ENCODE measurements around the gene MINPP1. TPM values are rescaled to one million over a fixed set of nuclear protein-coding genes. Genes with fewer than 3 reads are reported as not detected.

The MINPP1 gene
- total RNA-seq, 2 experiments from 2014 or later, result 3.6 to 8.4 TPM

DNA sequence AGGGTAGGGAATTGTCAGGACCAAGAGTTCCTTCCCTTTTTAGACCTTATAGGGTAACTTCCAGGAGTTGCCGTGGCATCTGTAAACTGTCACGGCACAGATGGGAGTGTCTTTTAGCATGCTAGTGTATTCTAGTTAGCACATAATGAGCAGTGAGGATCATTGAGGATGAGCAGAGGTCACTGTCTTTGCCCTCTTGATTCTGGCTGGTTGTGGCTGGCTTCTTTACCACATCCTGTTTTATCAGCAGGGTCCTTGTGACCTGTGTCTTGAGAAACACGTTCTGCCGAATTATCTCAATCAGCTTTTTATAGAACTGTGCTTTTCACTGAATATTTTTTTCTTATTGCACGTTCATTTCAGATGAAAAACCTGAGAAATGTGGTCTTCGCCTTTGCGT is 41.5 kb downstream of the MINPP1 start:
- TF ChIP-seq, protein P1, sequence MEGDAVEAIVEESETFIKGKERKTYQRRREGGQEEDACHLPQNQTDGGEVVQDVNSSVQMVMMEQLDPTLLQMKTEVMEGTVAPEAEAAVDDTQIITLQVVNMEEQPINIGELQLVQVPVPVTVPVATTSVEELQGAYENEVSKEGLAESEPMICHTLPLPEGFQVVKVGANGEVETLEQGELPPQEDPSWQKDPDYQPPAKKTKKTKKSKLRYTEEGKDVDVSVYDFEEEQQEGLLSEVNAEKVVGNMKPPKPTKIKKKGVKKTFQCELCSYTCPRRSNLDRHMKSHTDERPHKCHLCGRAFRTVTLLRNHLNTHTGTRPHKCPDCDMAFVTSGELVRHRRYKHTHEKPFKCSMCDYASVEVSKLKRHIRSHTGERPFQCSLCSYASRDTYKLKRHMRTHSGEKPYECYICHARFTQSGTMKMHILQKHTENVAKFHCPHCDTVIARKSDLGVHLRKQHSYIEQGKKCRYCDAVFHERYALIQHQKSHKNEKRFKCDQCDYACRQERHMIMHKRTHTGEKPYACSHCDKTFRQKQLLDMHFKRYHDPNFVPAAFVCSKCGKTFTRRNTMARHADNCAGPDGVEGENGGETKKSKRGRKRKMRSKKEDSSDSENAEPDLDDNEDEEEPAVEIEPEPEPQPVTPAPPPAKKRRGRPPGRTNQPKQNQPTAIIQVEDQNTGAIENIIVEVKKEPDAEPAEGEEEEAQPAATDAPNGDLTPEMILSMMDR (conservative IDR thresholded peaks at IDR 0.05; ENCODE audit: low read length), result no peak
- TF ChIP-seq EZH2phosphoT487 (IDR thresholded peaks at IDR 0.05; ENCODE audit: borderline replicate concordance, low read depth, low read length), result no peak

DNA sequence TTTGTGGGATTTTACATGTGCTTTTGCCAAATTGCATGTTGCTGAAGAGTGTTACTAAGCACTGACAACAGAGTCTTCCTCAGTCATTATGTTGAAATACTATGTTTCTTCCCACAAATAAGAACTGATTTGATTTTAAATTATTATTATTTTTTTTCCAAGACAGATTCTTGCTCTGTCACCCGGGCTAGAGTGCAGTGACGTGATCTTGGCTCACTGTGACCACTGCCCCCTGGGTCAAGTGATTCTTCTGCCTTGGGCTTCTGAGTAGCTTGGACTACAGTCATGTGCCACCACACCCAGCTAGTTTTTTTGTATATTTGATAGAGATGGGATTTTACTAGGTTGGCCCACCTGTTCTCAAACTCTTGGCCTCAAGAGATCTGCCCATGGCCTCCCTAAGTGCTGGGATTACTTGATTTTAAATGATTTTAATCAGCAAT is 42.3 kb downstream of the MINPP1 start:
- no peak for TF ChIP-seq EZH2phosphoT487 (IDR thresholded peaks at IDR 0.05; ENCODE audit: borderline replicate concordance, low read depth, low read length)
- TF ChIP-seq, protein P1 (conservative IDR thresholded peaks at IDR 0.05; ENCODE audit: low read length), result no peak
- Histone ChIP-seq H3K27ac (ENCODE audit: low read depth, low read length, poor library complexity, severe bottlenecking) (no peak overlapping the region), H3K9me3 (ENCODE audit: low read length) (no peaks in the 10 kb centered on the region), H2AFZ (ENCODE audit: low read length) (no peak overlapping the region), H3K4me2 (ENCODE audit: low read length) (no peak overlapping the region), H4K20me1 (ENCODE audit: insufficient read depth, low read length) (no peaks in the 10 kb centered on the region), H3K79me2 (ENCODE audit: insufficient read depth, low read depth, low read length) (no peaks in the 10 kb centered on the region), H3K36me3 (ENCODE audit: insufficient read depth, low read length) (no peaks in the 10 kb centered on the region), H3K4me3 (ENCODE audit: low read depth, low read length, poor library complexity, severe bottlenecking) (no peak overlapping the region), H3K4me1 (ENCODE audit: insufficient read depth, low read length, poor library complexity, severe bottlenecking) (no peaks in the 10 kb centered on the region), H3K9me2 (ENCODE audit: insufficient read depth, low read length) (no peaks in the 10 kb centered on the region)
- BruUV-seq (replicated peaks), result no TSS peak
- intact Hi-C loops (cut with micrococcal nuclease; ENCODE audit: unreplicated experiment), result no loop called here
- no peak for DNase-seq (ENCODE audit: low spot score)
- POLR2A ChIA-PET, result interaction anchor here (0.6 kb wide), 1 partner anchor 16 kb away, joined by 4 read pairs; no protein-coding TSS in a partner anchor
- CTCF ChIA-PET (ENCODE audit: unreplicated experiment), result no interaction called here

More for the DNA sequence above, 41.5 kb downstream of the MINPP1 start:
- Histone ChIP-seq H4K20me1 (ENCODE audit: insufficient read depth, low read length) (no peaks in the 10 kb centered on the region), H3K4me3 (ENCODE audit: low read depth, low read length, poor library complexity, severe bottlenecking) (no peak overlapping the region), H3K9me2 (ENCODE audit: insufficient read depth, low read length) (no peaks in the 10 kb centered on the region), H3K9me3 (ENCODE audit: low read length) (no peaks in the 10 kb centered on the region), H3K4me2 (ENCODE audit: low read length) (no peak overlapping the region), H2AFZ (ENCODE audit: low read length) (no peak overlapping the region), H3K79me2 (ENCODE audit: insufficient read depth, low read depth, low read length) (no peaks in the 10 kb centered on the region), H3K36me3 (ENCODE audit: insufficient read depth, low read length) (no peaks in the 10 kb centered on the region), H3K27ac (ENCODE audit: low read depth, low read length, poor library complexity, severe bottlenecking) (no peak overlapping the region), H3K4me1 (ENCODE audit: insufficient read depth, low read length, poor library complexity, severe bottlenecking) (no peaks in the 10 kb centered on the region)
- no TSS peak for BruUV-seq (replicated peaks)
- intact Hi-C loops (cut with micrococcal nuclease; ENCODE audit: unreplicated experiment), result no loop called here
- CTCF ChIA-PET (ENCODE audit: unreplicated experiment), result no interaction called here
- POLR2A ChIA-PET, result interaction anchor here (0.6 kb wide), 1 partner anchor 17 kb away, joined by 4 read pairs; no protein-coding TSS in a partner anchor
- no peak for DNase-seq (ENCODE audit: low spot score)

DNA sequence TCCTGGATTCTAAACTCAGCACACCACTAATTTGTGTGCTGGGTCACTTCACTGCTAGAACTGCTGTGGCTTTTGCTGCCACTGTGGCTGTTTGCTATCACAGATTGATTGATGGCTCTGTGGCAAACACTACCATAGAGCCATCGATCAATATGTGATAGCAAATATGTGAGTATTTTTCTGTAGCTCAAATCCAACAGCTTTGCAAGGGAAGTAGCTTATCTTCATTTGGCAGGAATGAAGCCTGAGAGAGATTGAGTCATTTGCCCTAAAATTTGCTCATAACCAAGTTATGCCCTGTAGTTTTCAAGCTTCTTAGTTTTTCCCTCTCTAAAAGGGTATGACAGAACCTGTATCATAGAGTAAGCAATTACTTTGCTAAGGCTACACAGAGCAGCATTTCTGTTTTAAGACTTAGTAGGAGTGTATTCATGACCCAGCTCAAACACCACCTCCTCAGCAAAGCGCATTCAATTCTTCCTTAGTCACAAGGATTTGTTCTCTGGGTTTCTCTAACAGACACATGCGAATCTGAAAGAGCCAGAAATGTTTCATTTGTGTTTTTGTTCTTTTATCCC is 43.1 kb downstream of the MINPP1 start:
- Histone ChIP-seq H3K79me2 (ENCODE audit: insufficient read depth, low read depth, low read length) (no peaks in the 10 kb centered on the region), H3K36me3 (ENCODE audit: insufficient read depth, low read length) (no peaks in the 10 kb centered on the region), H3K4me1 (ENCODE audit: insufficient read depth, low read length, poor library complexity, severe bottlenecking) (no peaks in the 10 kb centered on the region), H3K4me2 (ENCODE audit: low read length) (no peak overlapping the region), H3K9me3 (ENCODE audit: low read length) (no peaks in the 10 kb centered on the region), H4K20me1 (ENCODE audit: insufficient read depth, low read length) (no peaks in the 10 kb centered on the region), H3K9me2 (ENCODE audit: insufficient read depth, low read length) (no peaks in the 10 kb centered on the region), H2AFZ (ENCODE audit: low read length) (no peak overlapping the region), H3K27ac (ENCODE audit: low read depth, low read length, poor library complexity, severe bottlenecking) (no peak overlapping the region), H3K4me3 (ENCODE audit: low read depth, low read length, poor library complexity, severe bottlenecking) (no peak overlapping the region)
- no peak for DNase-seq (ENCODE audit: low spot score)
- intact Hi-C loops (cut with micrococcal nuclease; ENCODE audit: unreplicated experiment), result no loop called here
- POLR2A ChIA-PET, result no interaction called here
- BruUV-seq (replicated peaks), result no TSS peak
- no peak for TF ChIP-seq EZH2phosphoT487 (IDR thresholded peaks at IDR 0.05; ENCODE audit: borderline replicate concordance, low read depth, low read length)
- TF ChIP-seq, protein P1 (conservative IDR thresholded peaks at IDR 0.05; ENCODE audit: low read length), result no peak
- CTCF ChIA-PET (ENCODE audit: unreplicated experiment), result no interaction called here

All from OCI-LY7 (cell line).